ENCODE measurements around the gene ARMC5.

GRCh38 chr16:31430380-31431052 lies 28.8 kb upstream of the ARMC5 start:
- no peak for TF ChIP-seq EP300 (IDR thresholded peaks at IDR 0.05)
- no peak for TF ChIP-seq CTCF (IDR thresholded peaks at IDR 0.05)
- no peak for TF ChIP-seq POLR2AphosphoS5 (IDR thresholded peaks at IDR 0.05)
- no peak for TF ChIP-seq POLR2A (IDR thresholded peaks at IDR 0.05)

All from stomach (tissue), 4 donors.